HepG2 (cell line): ENCODE results near the gene MBLAC1. TPM values are rescaled to one million over a fixed set of nuclear protein-coding genes. Genes with fewer than 3 reads are reported as not detected.

ENCODE experiments used
- ATRX ChIP-seq: sonication (generic); formaldehyde crosslinking; IDR thresholded peaks from 2 replicates; pipeline ENCODE4 v1.4.0; 2020; ENCODE audit warnings: missing genetic modification reagents, borderline replicate concordance
- CC2D1A ChIP-seq: sonication (generic); formaldehyde crosslinking; IDR thresholded peaks from 2 replicates; pipeline ENCODE4 v1.8.1; 2023; ENCODE audit warnings: mild to moderate bottlenecking, missing genetic modification reagents
- CCAR2 ChIP-seq: fragments of 200-400 bp; formaldehyde crosslinking; optimal IDR thresholded peaks from 2 replicates; pipeline ENCODE3; 2018; ENCODE audit warnings: low read depth, mild to moderate bottlenecking, low read length, moderate library complexity
- FOXM1 ChIP-seq: sonication (generic); formaldehyde crosslinking; IDR thresholded peaks from 2 replicates; pipeline ENCODE4 v1.5.0; 2020; ENCODE audit warnings: missing genetic modification reagents
- HMG20A ChIP-seq: IDR thresholded peaks from 2 replicates; pipeline ENCODE4 v1.6.1; 2016; ENCODE audit warnings: borderline replicate concordance
- HMG20B ChIP-seq: conservative IDR thresholded peaks from 2 replicates; pipeline ENCODE4 v1.6.1; 2016; ENCODE audit warnings: missing genetic modification reagents, missing compliant biosample characterization
- KDM1A ChIP-seq: IDR thresholded peaks from 2 replicates; pipeline ENCODE4 v1.6.1; 2016; ENCODE audit warnings: missing compliant biosample characterization
- KMT2A ChIP-seq: sonication (generic); formaldehyde crosslinking; IDR thresholded peaks from 2 replicates; pipeline ENCODE4 v1.4.0; 2020; ENCODE audit warnings: missing genetic modification reagents
- MAFK ChIP-seq, 2 experiments: IDR thresholded peaks in 1 of 2; conservative IDR thresholded peaks in 1 of 2; 2 replicates each; pipeline ENCODE4 v1.6.1; 2011; ENCODE audit warnings: improper control_type of control experiment in 2 of 2, low read length in 2 of 2
- NPAS2 ChIP-seq: sonication (generic); formaldehyde crosslinking; IDR thresholded peaks from 2 replicates; pipeline ENCODE4 v1.8.0; 2022; ENCODE audit warnings: mild to moderate bottlenecking, missing genetic modification reagents, borderline replicate concordance
- NRL ChIP-seq: sonication (generic); formaldehyde crosslinking; IDR thresholded peaks from 2 replicates; pipeline ENCODE4 v1.5.0; 2020; ENCODE audit warnings: missing genetic modification reagents, mild to moderate bottlenecking, moderate library complexity, borderline replicate concordance
- PAF1 ChIP-seq: IDR thresholded peaks from 2 replicates; pipeline ENCODE4 v1.6.1; 2016; ENCODE audit warnings: missing genetic modification reagents, missing compliant biosample characterization
- SAP130 ChIP-seq: IDR thresholded peaks from 2 replicates; pipeline ENCODE4 v1.6.1; 2016; ENCODE audit warnings: low read depth
- SIX4 ChIP-seq: sonication (generic); formaldehyde crosslinking; IDR thresholded peaks from 2 replicates; pipeline ENCODE4 v1.4.0; 2020; ENCODE audit warnings: missing genetic modification reagents
- SP140L ChIP-seq: sonication (generic); formaldehyde crosslinking; IDR thresholded peaks from 2 replicates; pipeline ENCODE4 v1.4.0; 2020; ENCODE audit warnings: missing genetic modification reagents, borderline replicate concordance
- TBP ChIP-seq: sonication (generic); formaldehyde crosslinking; IDR thresholded peaks from 2 replicates; pipeline ENCODE4 v1.5.0; 2020; ENCODE audit warnings: missing genetic modification reagents
- TRIM24 ChIP-seq: sonication (generic); formaldehyde crosslinking; IDR thresholded peaks from 2 replicates; pipeline ENCODE4 v1.8.0; 2022; ENCODE audit warnings: mild to moderate bottlenecking, missing genetic modification reagents
- ZKSCAN5 ChIP-seq: sonication (generic); formaldehyde crosslinking; IDR thresholded peaks from 2 replicates; pipeline ENCODE4 v1.5.1; 2020; ENCODE audit warnings: mild to moderate bottlenecking, missing genetic modification reagents
- ZNF260 ChIP-seq: sonication (generic); formaldehyde crosslinking; IDR thresholded peaks from 2 replicates; pipeline ENCODE4 v1.4.0; 2020; ENCODE audit warnings: missing genetic modification reagents, low read depth, mild to moderate bottlenecking, borderline replicate concordance
- polyA plus RNA-seq, 8 experiments: library from polyadenylated mRNA; depleted of rRNA in 3 of 8; stranded (reverse) in 7 of 8; unstranded in 1 of 8; fragments of >200 nt; fragmentation: Illumina TruSeq in 4 of 8; extraction: Trizol in 4 of 8; gene quantifications; 2 replicates each; pipeline versions ENCODE4 v1.2.1 to v1.2.3, GENCODE V29; 2011 to 2016; ENCODE audit warnings: low read depth in 4 of 8, missing spikeins in 1 of 8, mixed read lengths in 1 of 8; ENCODE audit not compliant: insufficient read depth in 1 of 8
- total RNA-seq, 5 experiments: library from RNA; depleted of rRNA; stranded (reverse); fragments of >200 nt; fragmentation: Illumina TruSeq; extraction: Trizol; gene quantifications; 2 replicates each; pipeline ENCODE4 v1.2.3, GENCODE V29; 2016; ENCODE audit warnings: low read depth in 1 of 5
- TF ChIP-seq, protein P1 (sequence below): sonication (generic); formaldehyde crosslinking; IDR thresholded peaks from one replicate; pipeline ENCODE4 v1.5.1; 2020; ENCODE audit warnings: mild to moderate bottlenecking, missing genetic modification reagents; ENCODE audit errors: not compliant biosample characterization
- TF ChIP-seq, protein P2 (sequence below): sonication (generic); formaldehyde crosslinking; IDR thresholded peaks from 2 replicates; pipeline ENCODE4 v1.5.1; 2020; ENCODE audit warnings: mild to moderate bottlenecking, missing genetic modification reagents, borderline replicate concordance

Gene MBLAC1
- total and polyA plus RNA-seq, 2 of the 13 experiments (the other 11 are each of a cell fraction or from before 2014, with no cell fraction given): 0.79 to 2.1 TPM

DNA sequence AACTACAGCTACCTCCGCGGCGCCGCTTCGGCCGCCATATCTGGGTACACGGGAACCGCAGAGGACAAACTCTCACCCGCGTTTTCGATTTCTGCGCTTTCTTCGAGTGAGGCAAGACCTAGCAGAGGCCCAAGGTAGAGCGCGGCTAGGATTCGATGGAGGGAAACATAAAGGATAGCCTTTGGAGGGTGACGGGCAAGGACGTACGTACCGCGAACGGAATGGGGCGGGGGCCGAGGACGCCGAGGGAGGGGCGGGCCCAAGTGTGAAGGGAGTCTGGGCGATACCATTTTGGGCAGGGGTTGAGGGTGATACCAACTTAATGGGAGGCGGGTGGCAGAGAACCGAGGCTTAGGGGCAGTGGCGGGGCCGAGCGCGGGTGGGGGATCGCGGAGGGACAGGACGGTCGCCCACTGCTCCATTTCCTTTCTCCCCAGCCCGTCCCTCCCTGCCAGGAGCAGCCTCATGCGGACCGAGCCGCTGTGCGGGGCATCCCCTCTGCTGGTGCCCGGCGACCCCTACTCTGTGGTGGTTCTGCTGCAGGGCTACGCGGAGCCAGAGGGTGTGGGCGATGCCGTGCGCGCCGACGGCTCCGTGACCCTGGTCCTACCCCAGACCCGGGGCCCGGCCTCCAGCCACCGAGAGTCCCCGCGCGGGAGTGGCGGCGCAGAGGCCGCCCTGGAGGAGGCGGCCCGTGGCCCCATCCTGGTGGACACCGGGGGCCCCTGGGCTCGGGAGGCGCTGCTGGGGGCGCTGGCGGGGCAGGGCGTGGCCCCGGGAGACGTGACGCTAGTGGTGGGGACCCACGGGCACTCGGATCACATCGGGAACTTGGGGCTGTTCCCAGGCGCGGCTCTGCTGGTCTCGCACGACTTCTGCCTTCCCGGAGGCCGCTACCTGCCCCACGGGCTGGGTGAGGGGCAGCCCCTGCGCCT lies at the start of gene MBLAC1 (continued):
- TF ChIP-seq, protein P1, sequence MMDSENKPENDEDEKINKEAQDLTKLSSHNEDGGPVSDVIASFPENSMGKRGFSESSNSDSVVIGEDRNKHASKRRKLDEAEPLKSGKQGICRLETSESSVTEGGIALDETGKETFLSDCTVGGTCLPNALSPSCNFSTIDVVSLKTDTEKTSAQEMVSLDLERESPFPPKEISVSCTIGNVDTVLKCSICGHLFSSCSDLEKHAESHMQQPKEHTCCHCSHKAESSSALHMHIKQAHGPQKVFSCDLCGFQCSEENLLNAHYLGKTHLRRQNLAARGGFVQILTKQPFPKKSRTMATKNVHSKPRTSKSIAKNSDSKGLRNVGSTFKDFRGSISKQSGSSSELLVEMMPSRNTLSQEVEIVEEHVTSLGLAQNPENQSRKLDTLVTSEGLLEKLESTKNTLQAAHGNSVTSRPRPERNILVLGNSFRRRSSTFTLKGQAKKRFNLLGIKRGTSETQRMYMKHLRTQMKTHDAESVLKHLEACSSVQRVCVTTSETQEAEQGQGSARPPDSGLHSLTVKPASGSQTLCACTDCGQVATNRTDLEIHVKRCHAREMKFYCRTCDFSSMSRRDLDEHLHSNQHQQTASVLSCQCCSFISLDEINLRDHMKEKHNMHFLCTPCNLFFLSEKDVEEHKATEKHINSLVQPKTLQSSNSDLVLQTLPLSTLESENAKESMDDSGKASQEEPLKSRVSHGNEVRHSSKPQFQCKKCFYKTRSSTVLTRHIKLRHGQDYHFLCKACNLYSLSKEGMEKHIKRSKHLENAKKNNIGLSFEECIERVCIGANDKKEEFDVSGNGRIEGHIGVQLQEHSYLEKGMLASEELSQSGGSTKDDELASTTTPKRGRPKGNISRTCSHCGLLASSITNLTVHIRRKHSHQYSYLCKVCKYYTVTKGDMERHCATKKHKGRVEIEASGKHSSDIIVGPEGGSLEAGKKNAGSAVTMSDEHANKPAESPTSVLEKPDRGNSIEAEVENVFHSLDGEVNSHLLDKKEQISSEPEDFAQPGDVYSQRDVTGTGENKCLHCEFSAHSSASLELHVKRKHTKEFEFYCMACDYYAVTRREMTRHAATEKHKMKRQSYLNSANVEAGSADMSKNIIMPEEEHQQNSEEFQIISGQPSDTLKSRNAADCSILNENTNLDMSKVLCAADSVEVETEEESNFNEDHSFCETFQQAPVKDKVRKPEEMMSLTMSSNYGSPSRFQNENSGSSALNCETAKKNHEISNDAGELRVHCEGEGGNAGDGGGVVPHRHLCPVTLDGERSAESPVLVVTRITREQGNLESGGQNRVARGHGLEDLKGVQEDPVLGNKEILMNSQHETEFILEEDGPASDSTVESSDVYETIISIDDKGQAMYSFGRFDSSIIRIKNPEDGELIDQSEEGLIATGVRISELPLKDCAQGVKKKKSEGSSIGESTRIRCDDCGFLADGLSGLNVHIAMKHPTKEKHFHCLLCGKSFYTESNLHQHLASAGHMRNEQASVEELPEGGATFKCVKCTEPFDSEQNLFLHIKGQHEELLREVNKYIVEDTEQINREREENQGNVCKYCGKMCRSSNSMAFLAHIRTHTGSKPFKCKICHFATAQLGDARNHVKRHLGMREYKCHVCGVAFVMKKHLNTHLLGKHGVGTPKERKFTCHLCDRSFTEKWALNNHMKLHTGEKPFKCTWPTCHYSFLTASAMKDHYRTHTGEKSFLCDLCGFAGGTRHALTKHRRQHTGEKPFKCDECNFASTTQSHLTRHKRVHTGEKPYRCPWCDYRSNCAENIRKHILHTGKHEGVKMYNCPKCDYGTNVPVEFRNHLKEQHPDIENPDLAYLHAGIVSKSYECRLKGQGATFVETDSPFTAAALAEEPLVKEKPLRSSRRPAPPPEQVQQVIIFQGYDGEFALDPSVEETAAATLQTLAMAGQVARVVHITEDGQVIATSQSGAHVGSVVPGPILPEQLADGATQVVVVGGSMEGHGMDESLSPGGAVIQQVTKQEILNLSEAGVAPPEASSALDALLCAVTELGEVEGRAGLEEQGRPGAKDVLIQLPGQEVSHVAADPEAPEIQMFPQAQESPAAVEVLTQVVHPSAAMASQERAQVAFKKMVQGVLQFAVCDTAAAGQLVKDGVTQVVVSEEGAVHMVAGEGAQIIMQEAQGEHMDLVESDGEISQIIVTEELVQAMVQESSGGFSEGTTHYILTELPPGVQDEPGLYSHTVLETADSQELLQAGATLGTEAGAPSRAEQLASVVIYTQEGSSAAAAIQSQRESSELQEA (CRISPR knock-in tag): no peak
- no peak for TF ChIP-seq PAF1
- peak; percentile 42; the same call in 1 of the 2 replicates for TF ChIP-seq TBP (CRISPR knock-in tag)
- TF ChIP-seq HMG20A (CRISPR knock-in tag): no peak
- TF ChIP-seq, protein P2, sequence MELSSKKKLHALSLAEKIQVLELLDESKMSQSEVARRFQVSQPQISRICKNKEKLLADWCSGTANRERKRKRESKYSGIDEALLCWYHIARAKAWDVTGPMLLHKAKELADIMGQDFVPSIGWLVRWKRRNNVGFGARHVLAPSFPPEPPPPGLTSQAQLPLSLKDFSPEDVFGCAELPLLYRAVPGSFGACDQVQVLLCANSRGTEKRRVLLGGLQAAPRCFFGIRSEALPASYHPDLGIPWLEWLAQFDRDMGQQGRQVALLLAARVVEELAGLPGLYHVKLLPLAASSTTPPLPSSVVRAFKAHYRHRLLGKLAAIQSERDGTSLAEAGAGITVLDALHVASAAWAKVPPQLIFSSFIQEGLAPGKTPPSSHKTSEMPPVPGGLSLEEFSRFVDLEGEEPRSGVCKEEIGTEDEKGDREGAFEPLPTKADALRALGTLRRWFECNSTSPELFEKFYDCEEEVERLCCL: 0 out of 2 replicates have a peak, but pooled peaks have one; percentile 72
- TF ChIP-seq SP140L (CRISPR knock-in tag): no peak
- no peak for TF ChIP-seq MAFK (conservative IDR thresholded peaks at IDR 0.05 in 1 of 2, IDR thresholded peaks at IDR 0.05 in 1 of 2; ENCODE audit: low read length in 2 of 2)
- no peak for TF ChIP-seq NPAS2 (CRISPR knock-in tag)
- TF ChIP-seq CC2D1A (CRISPR knock-in tag): no peak
- no peak for TF ChIP-seq HMG20B (CRISPR knock-in tag)
- no peak for TF ChIP-seq KDM1A (CRISPR knock-in tag)
- TF ChIP-seq ZNF260 (CRISPR knock-in tag): no peak
- no peak for TF ChIP-seq ZKSCAN5 (CRISPR knock-in tag)
- TF ChIP-seq CCAR2: no peak
- TF ChIP-seq FOXM1 (CRISPR knock-in tag): no peak
- TF ChIP-seq ATRX: no peak
- peak; percentile 77; the same call in 1 of the 2 replicates for TF ChIP-seq SAP130 (CRISPR knock-in tag)
- no peak for TF ChIP-seq SIX4
- peak; percentile 47; the same call in 1 of the 2 replicates for TF ChIP-seq KMT2A (CRISPR knock-in tag)
- TF ChIP-seq NRL (CRISPR knock-in tag): no peak
- TF ChIP-seq TRIM24 (CRISPR knock-in tag): no peak
